Esophagus squamous epithelium (tissue), 4 donors: ENCODE measurements around the gene BABAM2.

ENCODE experiments used
- CTCF ChIP-seq, 6 experiments: fragments of 450-650 bp in 4 of 6; fragments of 200-600 bp in 2 of 6; sonication (generic) in 2 of 6; IDR thresholded peaks; one replicate each; pipeline ENCODE4 v1.5.1; 2016 to 2019; ENCODE audit warnings: antibody characterized with exemption in 6 of 6, mild to moderate bottlenecking in 4 of 6, moderate library complexity in 4 of 6
- POLR2A ChIP-seq, 4 donors: fragments of 450-650 bp; IDR thresholded peaks; one replicate each; pipeline ENCODE4 v1.6.1; 2017; ENCODE audit warnings: antibody characterized with exemption in 4 of 4, mild to moderate bottlenecking in 4 of 4, moderate library complexity in 3 of 4

- TF ChIP-seq CTCF (IDR thresholded peaks at IDR 0.05) = no peak
- TF ChIP-seq POLR2A (IDR thresholded peaks at IDR 0.05) = no peak
These were observed 89.7 kb downstream of the BABAM2 start for GRCh38 chr2:27980242-27980641.
